Kidney epithelial cell (primary cell): Measurements from ENCODE around the gene FAM184B. TPM values are rescaled to one million over a fixed set of nuclear protein-coding genes. Genes with fewer than 3 reads are reported as not detected.

Experiments
- DNase-seq: peaks from one replicate; pipeline ENCODE4 v3.0.0-alpha.2; 2010; ENCODE audit warnings: low read depth
- H3K27me3 ChIP-seq: 2 replicates; pipeline ENCODE4 v1.6.0; 2011; ENCODE audit warnings: low read length; ENCODE audit not compliant: control insufficient read depth, insufficient read depth
- H3K36me3 ChIP-seq: 2 replicates; pipeline ENCODE4 v1.5.1; 2011; ENCODE audit warnings: low read length; ENCODE audit not compliant: control insufficient read depth, insufficient read depth
- H3K4me3 ChIP-seq: 2 replicates; pipeline ENCODE4 v1.5.1; 2011; ENCODE audit warnings: low read depth, mild to moderate bottlenecking, control low read depth, low read length
- CTCF ChIP-seq: IDR thresholded peaks from 2 replicates; pipeline ENCODE4 v1.5.1; 2011; ENCODE audit warnings: mild to moderate bottlenecking, moderate library complexity, low read length, control low read depth, inconsistent platforms; ENCODE audit not compliant: insufficient read depth, poor library complexity, severe bottlenecking
- total RNA-seq: library from RNA; depleted of rRNA; stranded (reverse); fragments of >200 nt; gene quantifications from 2 replicates; pipeline ENCODE4 v1.2.3, GENCODE V29; 2015

FAM184B gene
- total RNA-seq, 1 donor from 2014 or later, result under 0.01 TPM

GRCh38 chr4:17613761-17614415, 167.5 kb downstream of the FAM184B start:
- DNase-seq, result peak; percentile 26
- H3K27me3 ChIP-seq, result no peaks in the 10 kb centered on the region
- peaks cover 1% of the 10 kb centered on the region for H3K36me3 ChIP-seq
- TF ChIP-seq CTCF, result no peak
- peak overlapping the region; percentile 85 for H3K4me3 ChIP-seq

- no peak for TF ChIP-seq CTCF
- Histone ChIP-seq H3K4me3 (no peak overlapping the region), H3K36me3 (no peaks in the 10 kb centered on the region), H3K27me3 (no peaks in the 10 kb centered on the region)
- DNase-seq, result no peak
Observed at GRCh38 chr4:17605236-17605635, 176.2 kb downstream of the FAM184B start.

- no peaks in the 10 kb centered on the region for H3K27me3 ChIP-seq
- DNase-seq, result no peak
- no peaks in the 10 kb centered on the region for H3K36me3 ChIP-seq
- TF ChIP-seq CTCF, result no peak
- no peak overlapping the region for H3K4me3 ChIP-seq
Observed at GRCh38 chr4:17599826-17600225, 181.6 kb downstream of the FAM184B start.

GRCh38 chr4:17597517-17597916, 183.9 kb downstream of the FAM184B start:
- no peak for DNase-seq
- H3K4me3 ChIP-seq, result no peak overlapping the region
- TF ChIP-seq CTCF, result peak; percentile 51

GRCh38 chr4:17595471-17596005, 185.9 kb downstream of the FAM184B start:
- Histone ChIP-seq H3K36me3 (no peaks in the 10 kb centered on the region), H3K27me3 (no peaks in the 10 kb centered on the region), H3K4me3 (no peak overlapping the region)
- no peak for TF ChIP-seq CTCF
- DNase-seq, result no peak

More at GRCh38 chr4:17597517-17597916, 183.9 kb downstream of the FAM184B start:
- Histone ChIP-seq H3K36me3 (no peaks in the 10 kb centered on the region), H3K27me3 (no peaks in the 10 kb centered on the region)

GRCh38 chr4:17589355-17589754, 192.1 kb downstream of the FAM184B start:
- TF ChIP-seq CTCF, result no peak
- Histone ChIP-seq H3K4me3 (no peak overlapping the region), H3K36me3 (no peaks in the 10 kb centered on the region), H3K27me3 (no peaks in the 10 kb centered on the region)
- no peak for DNase-seq
